HG03159 (cell line): ENCODE data around the gene ALPL.

ENCODE experiments used
- ATAC-seq: cut with Tn5 transposase; IDR thresholded peaks from one replicate; pipeline ENCODE4 v1.9.1; 2021; ENCODE audit warnings: mild to moderate bottlenecking, moderate library complexity; ENCODE audit not compliant: unreplicated experiment

The ALPL gene

GRCh38 chr1:21614419-21615115 is 105.3 kb downstream of the ALPL start:
- ATAC-seq: no peak

DNA sequence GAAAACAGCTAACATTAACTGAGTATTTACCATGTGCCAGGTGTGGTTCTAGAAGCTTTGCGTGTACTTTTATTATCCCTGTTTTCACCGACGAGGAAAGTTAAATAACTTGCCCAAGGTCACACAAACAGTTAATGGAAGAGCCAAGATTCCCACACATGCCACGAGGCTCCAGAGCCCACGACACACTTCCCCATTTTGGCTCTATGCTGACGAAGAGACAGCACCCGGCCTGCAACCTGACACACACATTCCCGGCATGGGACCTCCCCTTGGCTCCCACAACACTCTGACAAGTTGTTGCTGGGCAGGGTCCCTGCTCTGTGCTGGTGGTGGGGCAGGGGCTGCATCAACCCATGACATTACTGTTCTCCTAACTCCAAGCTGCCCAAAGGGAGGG is 107.1 kb downstream of the ALPL start:
- ATAC-seq: no peak

DNA sequence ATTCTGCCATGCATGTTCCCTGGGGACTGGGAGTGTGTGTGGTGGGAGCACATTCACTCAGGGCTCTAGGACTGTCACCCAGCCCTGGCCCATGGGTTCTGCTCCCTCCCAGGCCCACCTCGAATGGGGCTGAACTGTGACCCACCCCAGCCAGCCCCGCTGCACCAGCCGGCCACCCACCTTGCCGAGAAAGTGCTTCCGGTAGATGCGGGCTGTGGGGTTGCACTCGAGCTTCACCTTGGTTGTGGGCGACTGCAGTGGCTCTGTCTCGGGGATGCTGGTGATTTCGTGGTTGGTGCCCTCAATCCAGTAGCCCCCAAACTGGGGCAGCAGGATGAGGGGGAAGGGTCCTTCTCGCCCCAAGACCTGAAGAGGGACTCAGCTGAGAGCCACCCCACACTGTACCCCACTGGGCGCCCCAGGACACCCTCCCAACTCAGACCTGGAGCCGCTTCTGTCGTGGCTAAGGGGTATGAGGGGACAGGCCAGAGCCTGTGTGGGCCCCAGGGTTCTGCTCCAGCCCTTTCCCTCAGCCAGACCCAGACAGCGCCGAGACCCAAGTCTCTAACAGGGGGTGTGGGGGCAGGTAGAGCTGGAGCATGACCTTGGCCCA is 108.0 kb downstream of the ALPL start:
- ATAC-seq: no peak

DNA sequence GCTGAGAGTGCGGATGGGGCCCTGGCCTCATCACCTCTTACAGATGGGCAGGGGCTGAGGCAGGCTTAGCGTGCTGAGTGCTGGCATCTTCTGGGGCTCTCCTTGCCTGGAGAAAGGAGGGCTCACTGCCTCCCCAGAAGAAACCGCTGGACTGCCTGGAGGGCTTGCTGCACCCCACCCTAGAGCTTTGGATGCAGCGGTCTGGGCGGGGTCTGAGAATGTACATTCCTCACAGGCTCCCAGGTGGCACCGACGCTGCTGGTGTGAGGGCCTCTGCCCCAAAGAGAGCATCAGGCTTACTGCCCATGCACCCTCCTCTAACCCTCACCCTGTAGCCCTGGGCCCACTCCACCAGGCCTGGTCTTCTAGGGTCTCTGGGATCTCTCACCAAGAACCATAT is 108.8 kb downstream of the ALPL start:
- ATAC-seq: no peak

- no peak for ATAC-seq
These were observed 109.5 kb downstream of the ALPL start for GRCh38 chr1:21618561-21619374.

GRCh38 chr1:21619375-21619947 is 110.2 kb downstream of the ALPL start:
- no peak for ATAC-seq

DNA sequence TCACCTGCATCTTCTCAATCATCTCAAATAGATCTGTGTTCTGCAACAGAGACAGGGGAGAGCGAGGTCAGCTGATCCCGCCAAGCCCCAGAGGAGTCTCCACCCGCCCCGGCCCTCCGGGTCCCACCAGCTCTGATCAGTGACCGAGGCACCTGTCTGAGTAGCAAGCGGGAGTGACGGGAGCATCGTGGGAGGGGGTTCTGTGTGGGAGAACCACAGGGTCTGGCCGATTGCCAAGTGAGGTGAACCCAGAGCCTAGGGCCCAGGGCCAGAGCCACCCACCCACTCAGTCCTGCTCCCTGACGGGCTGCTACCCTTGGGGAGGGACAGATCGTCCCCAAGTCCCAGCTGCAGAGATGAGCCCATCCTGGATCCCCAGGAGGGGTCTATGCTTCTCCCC is 110.8 kb downstream of the ALPL start:
- no peak for ATAC-seq

DNA sequence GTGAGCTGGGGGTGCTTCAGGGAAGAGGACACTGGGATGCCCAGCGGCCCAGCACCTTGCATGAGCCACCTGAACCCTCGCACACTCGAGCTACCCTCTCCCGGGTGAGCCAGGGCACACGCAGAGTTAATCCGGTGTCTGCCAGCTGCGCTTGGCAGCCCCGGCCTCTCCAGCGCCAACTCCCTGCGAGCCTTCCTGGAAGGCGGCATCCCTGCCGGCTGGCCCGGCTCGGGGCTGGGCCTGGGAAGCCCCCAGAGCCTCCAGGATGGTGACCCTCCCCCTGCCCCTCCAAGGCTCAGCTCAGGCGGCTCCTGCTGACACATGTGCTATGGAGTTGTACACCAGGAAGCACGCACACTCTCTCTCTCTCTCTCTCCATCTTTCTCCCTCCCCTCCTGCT is 111.3 kb downstream of the ALPL start:
- no peak for ATAC-seq

GRCh38 chr1:21621051-21621450 is 111.8 kb downstream of the ALPL start:
- ATAC-seq: no peak

- no peak for ATAC-seq
These were observed 112.7 kb downstream of the ALPL start for GRCh38 chr1:21621761-21622436.

- ATAC-seq: no peak
These were observed 113.5 kb downstream of the ALPL start for GRCh38 chr1:21622466-21623315.

DNA sequence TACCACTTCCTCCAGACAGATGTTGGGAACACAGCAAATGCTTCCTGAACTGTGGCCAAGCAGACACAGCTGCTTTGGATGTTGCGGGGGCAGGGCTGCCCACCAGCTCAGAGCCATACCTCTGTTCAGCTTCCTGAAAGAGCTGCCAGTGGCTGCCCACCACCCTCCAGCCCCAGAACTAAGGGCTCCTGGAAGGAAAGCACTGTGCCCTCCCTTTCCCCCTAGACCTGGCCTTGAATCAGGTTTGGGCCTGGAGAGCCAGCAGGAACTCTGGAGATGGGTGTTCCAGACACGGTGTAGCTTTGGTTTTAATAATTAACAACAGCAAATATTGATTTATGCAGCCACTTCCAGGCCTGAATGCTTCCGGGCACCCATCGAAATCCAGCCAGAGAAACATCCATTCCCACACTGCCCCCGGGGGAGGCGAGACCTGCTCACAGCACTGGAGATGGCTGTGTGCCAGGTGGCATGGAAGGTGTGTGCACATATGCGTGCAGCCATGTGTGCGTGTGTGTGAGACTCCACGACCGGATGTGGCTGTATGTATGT is 114.3 kb downstream of the ALPL start:
- no peak for ATAC-seq

DNA sequence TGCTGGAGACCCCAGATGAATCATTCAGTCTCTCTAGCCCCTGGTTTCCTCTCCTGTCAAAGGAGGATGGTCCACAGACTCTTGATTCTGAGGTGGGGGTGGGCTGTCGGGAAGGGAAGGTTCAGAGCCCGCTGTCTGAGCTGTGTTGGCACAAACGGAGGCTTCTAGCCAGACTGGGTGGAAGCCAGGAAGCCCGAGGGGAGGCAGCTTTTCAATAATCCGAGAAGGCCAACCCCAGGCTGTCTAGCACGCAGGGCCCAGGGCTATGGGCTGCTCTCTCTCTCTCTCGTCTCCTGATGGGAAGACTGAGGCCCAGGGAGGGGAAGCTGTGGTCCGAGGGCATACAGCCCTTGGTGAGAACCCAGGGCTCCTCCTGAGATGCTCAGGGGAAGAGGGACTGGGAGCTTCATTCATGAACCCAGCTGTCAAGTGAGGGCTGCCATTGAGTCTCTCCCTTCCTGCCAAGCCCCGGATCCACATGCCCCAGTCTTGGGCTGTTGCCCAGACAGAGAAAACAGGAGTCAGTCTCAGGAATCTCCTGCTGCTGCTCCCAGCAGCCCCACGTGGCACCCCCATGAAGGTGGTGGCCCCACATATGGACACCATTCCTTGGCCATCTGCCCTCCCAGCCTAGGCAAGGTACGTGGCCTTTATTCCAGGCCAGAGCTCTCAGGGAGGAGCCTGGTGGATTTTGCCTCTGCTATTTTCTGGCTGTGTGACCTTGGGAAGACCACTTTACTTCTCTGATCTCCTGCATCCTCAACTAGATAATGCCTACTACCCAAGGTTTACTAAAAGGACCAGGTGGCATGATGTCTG is 115.6 kb downstream of the ALPL start:
- no peak for ATAC-seq

DNA sequence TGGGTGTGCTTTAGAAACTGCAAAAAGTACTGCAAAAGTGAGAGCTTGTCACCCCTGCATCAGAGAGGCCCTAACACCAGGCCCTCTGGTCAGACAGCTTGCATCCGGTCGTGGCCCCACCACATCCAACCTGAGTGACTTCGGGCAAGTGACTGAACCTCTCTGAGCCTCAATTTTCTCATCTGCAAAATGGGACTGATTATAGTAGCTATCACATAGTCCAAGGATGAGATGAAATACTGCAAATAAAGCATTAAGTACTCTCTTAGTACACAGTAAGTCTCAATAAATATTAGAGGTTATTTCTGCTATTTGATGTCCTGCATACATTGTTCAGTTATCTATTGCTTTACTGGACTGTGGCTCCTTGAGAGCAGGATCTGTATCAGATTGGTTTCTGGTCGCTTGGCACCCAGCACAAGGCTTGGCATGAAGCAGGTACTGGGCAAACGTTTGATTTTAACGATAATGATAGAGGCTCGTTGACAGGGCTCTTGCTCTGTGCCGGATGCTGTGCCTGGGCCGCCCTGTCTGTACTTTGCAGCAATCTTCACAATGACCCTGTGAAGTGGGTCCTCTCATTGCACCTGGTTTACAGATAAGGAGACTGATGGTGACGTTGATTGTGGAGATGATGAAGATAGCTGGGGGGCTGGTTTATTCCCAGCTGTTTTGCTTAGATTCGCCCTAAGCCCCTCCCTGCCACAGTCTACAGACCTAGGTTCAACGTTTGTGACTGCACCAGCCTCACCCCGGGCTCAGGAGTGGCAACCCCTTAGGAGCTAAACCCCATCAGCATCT is 116.4 kb downstream of the ALPL start:
- ATAC-seq: no peak

GRCh38 chr1:21626921-21627339 is 117.7 kb downstream of the ALPL start:
- ATAC-seq: no peak
